GM19099 (cell line): ENCODE data around the gene NAA30.

Experiments used
- POLR2A ChIP-seq: IDR thresholded peaks from 3 replicates; pipeline ENCODE4 v1.6.1; 2011; ENCODE audit warnings: low read depth; ENCODE audit not compliant: insufficient read length; ENCODE audit errors: extremely low read depth

NAA30 gene

GRCh38 chr14:57390037-57390805 is at the start of gene NAA30:
Gene NAA30, plus strand, starts transcription at chr14:57390586. Its CDS starts 372 bp downstream, at chr14:57390958.
- TF ChIP-seq POLR2A, result peak; percentile 78

- no peak for TF ChIP-seq POLR2A
Observed at GRCh38 chr14:57345106-57345505, 45.3 kb upstream of the NAA30 start.

GRCh38 chr14:57346741-57347140 is 43.6 kb upstream of the NAA30 start:
- TF ChIP-seq POLR2A, result no peak

- no peak for TF ChIP-seq POLR2A
Observed at GRCh38 chr14:57352396-57353170, 37.8 kb upstream of the NAA30 start.

GRCh38 chr14:57355081-57355800 is 35.1 kb upstream of the NAA30 start:
- TF ChIP-seq POLR2A, result no peak

GRCh38 chr14:57362361-57362760 is 28.0 kb upstream of the NAA30 start:
- TF ChIP-seq POLR2A, result no peak

- no peak for TF ChIP-seq POLR2A
Observed at GRCh38 chr14:57364659-57365450, 25.5 kb upstream of the NAA30 start.

GRCh38 chr14:57371013-57371412 is 19.4 kb upstream of the NAA30 start:
- no peak for TF ChIP-seq POLR2A

GRCh38 chr14:57375156-57375555 is 15.2 kb upstream of the NAA30 start:
- TF ChIP-seq POLR2A, result no peak

- no peak for TF ChIP-seq POLR2A
Observed at GRCh38 chr14:57378661-57379060, 11.7 kb upstream of the NAA30 start.

GRCh38 chr14:57380935-57381334 is 9.5 kb upstream of the NAA30 start:
- no peak for TF ChIP-seq POLR2A

- no peak for TF ChIP-seq POLR2A
Observed at GRCh38 chr14:57382283-57382682, 8.1 kb upstream of the NAA30 start.

GRCh38 chr14:57383125-57383745 is 7.2 kb upstream of the NAA30 start:
- no peak for TF ChIP-seq POLR2A

- no peak for TF ChIP-seq POLR2A
Observed at GRCh38 chr14:57388067-57388466, 2.3 kb upstream of the NAA30 start.

GRCh38 chr14:57389646-57390036 is 745 bp upstream of the NAA30 start:
- no peak for TF ChIP-seq POLR2A
